H9 (cell line): ENCODE measurements around the gene OSR1. TPM values are rescaled to one million over a fixed set of nuclear protein-coding genes. Genes with fewer than 3 reads are reported as not detected.

Experiments used
- DNase-seq: peaks from one replicate; pipeline ENCODE4 v3.0.0-alpha.2; 2017
- H2AFZ ChIP-seq: one replicate; pipeline ENCODE4 v1.6.1; 2013; ENCODE audit warnings: mild to moderate bottlenecking, low read length, control low read depth, moderate library complexity
- H2AK5ac ChIP-seq: 2 replicates; pipeline ENCODE4 v1.6.1; 2013; ENCODE audit warnings: low read length, control low read depth, mixed read lengths; ENCODE audit not compliant: insufficient read length
- H2BK120ac ChIP-seq: one replicate; pipeline ENCODE4 v1.6.1; 2013; ENCODE audit warnings: low read depth, mild to moderate bottlenecking, low read length, control low read depth, inconsistent platforms; ENCODE audit not compliant: poor library complexity, severe bottlenecking
- H2BK12ac ChIP-seq: 2 replicates; pipeline ENCODE4 v1.6.1; 2013; ENCODE audit warnings: low read length, control low read depth, mixed read lengths, low read depth; ENCODE audit not compliant: insufficient read length
- H2BK15ac ChIP-seq: 2 replicates; pipeline ENCODE4 v1.6.1; 2013; ENCODE audit warnings: low read depth, low read length, control low read depth
- H2BK20ac ChIP-seq: one replicate; pipeline ENCODE4 v1.6.1; 2013; ENCODE audit warnings: low read depth, mild to moderate bottlenecking, low read length, control low read depth, inconsistent platforms; ENCODE audit not compliant: poor library complexity, severe bottlenecking
- H2BK5ac ChIP-seq: 2 replicates; pipeline ENCODE4 v1.6.1; 2013; ENCODE audit warnings: low read length, control low read depth, mixed read lengths; ENCODE audit not compliant: insufficient read length
- H3K14ac ChIP-seq: 2 replicates; pipeline ENCODE4 v1.6.1; 2013; ENCODE audit warnings: low read length, control low read depth; ENCODE audit not compliant: insufficient read depth
- H3K18ac ChIP-seq: 2 replicates; pipeline ENCODE4 v1.6.1; 2013; ENCODE audit warnings: low read depth, mild to moderate bottlenecking, mixed read lengths, low read length, control low read depth; ENCODE audit not compliant: insufficient read length
- H3K23ac ChIP-seq: 2 replicates; pipeline ENCODE4 v1.6.1; 2013; ENCODE audit warnings: low read length, control low read depth, mixed read lengths, low read depth; ENCODE audit not compliant: insufficient read length
- H3K23me2 ChIP-seq: 2 replicates; pipeline ENCODE4 v1.6.1; 2013; ENCODE audit warnings: low read depth, mild to moderate bottlenecking, mixed read lengths, low read length, control low read depth; ENCODE audit not compliant: insufficient read length, poor library complexity, severe bottlenecking
- H3K27ac ChIP-seq: 2 replicates; pipeline ENCODE4 v1.5.1; 2013; ENCODE audit warnings: low read length, control low read depth, mixed read lengths, low read depth; ENCODE audit not compliant: insufficient read length
- H3K27me3 ChIP-seq: 2 replicates; pipeline ENCODE4 v1.6.1; 2013; ENCODE audit warnings: low read length, control low read depth, inconsistent platforms; ENCODE audit not compliant: insufficient read depth
- H3K4ac ChIP-seq: 2 replicates; pipeline ENCODE4 v1.6.1; 2013; ENCODE audit warnings: low read depth, mild to moderate bottlenecking, control low read depth, inconsistent platforms, low read length, moderate library complexity
- H3K4me1 ChIP-seq: 2 replicates; pipeline ENCODE4 v1.6.1; 2013; ENCODE audit warnings: low read length, control low read depth, inconsistent platforms; ENCODE audit not compliant: insufficient read depth
- H3K4me2 ChIP-seq: 2 replicates; pipeline ENCODE4 v1.6.1; 2013; ENCODE audit warnings: low read length, control low read depth, mixed read lengths; ENCODE audit not compliant: insufficient read length, insufficient read depth
- H3K56ac ChIP-seq: 2 replicates; pipeline ENCODE4 v1.6.1; 2013; ENCODE audit warnings: low read depth, mild to moderate bottlenecking, mixed read lengths, low read length, control low read depth; ENCODE audit not compliant: insufficient read length
- H3K79me1 ChIP-seq: 2 replicates; pipeline ENCODE4 v1.6.1; 2013; ENCODE audit warnings: low read depth, mild to moderate bottlenecking, moderate library complexity, low read length, control low read depth, inconsistent platforms; ENCODE audit not compliant: insufficient read depth, poor library complexity, severe bottlenecking
- H3K79me2 ChIP-seq: 2 replicates; pipeline ENCODE4 v1.6.1; 2013; ENCODE audit warnings: low read length, control low read depth, inconsistent platforms; ENCODE audit not compliant: insufficient read depth
- H3K9ac ChIP-seq: 2 replicates; pipeline ENCODE4 v1.6.1; 2013; ENCODE audit warnings: low read length, control low read depth, mixed read lengths; ENCODE audit not compliant: insufficient read length; ENCODE audit errors: extremely low read depth
- H3K9me3 ChIP-seq: one replicate; pipeline ENCODE4 v1.6.1; 2013; ENCODE audit warnings: low read depth, low read length, inconsistent platforms; ENCODE audit not compliant: control insufficient read depth
- H3T11ph ChIP-seq: one replicate; pipeline ENCODE4 v1.6.1; 2013; ENCODE audit warnings: mild to moderate bottlenecking, low read length, control low read depth, inconsistent platforms
- H4K20me1 ChIP-seq: one replicate; pipeline ENCODE4 v1.6.1; 2013; ENCODE audit not compliant: control insufficient read depth, insufficient read length, insufficient read depth
- H4K5ac ChIP-seq: 2 replicates; pipeline ENCODE4 v1.6.1; 2013; ENCODE audit warnings: low read depth, mild to moderate bottlenecking, mixed read lengths, low read length, control low read depth; ENCODE audit not compliant: insufficient read length
- H4K8ac ChIP-seq: replicated peaks from 2 replicates; pipeline ENCODE4 v1.6.1; 2013; ENCODE audit warnings: low read length, control low read depth, mixed read lengths, low read depth; ENCODE audit not compliant: insufficient read length
- H4K91ac ChIP-seq: 2 replicates; pipeline ENCODE4 v1.6.1; 2013; ENCODE audit warnings: low read depth, mild to moderate bottlenecking, moderate library complexity, mixed read lengths, low read length, control low read depth; ENCODE audit not compliant: insufficient read length
- H3K27ac Mint-ChIP-seq, 3 experiments: 2 replicates in 2 of 3; 3 replicates in 1 of 3; pipeline ENCODE4 v1.8.0; 2020 to 2021; ENCODE audit warnings: mixed read lengths in 3 of 3, mild to moderate bottlenecking in 1 of 3, moderate library complexity in 1 of 3
- H3K27me3 Mint-ChIP-seq: 2 replicates; pipeline ENCODE4 v1.8.0; 2021; ENCODE audit warnings: low read depth, mild to moderate bottlenecking, moderate library complexity, mixed read lengths
- H3K36me3 Mint-ChIP-seq, 3 experiments: 2 replicates in 2 of 3; 3 replicates in 1 of 3; pipeline ENCODE4 v1.8.0; 2020 to 2021; ENCODE audit warnings: low read depth in 3 of 3, mixed read lengths in 3 of 3; ENCODE audit not compliant: insufficient read depth in 1 of 3
- H3K4me1 Mint-ChIP-seq, 2 experiments: 2 replicates each; pipeline ENCODE4 v1.8.0; 2020; ENCODE audit warnings: mixed read lengths in 2 of 2
- H3K4me3 Mint-ChIP-seq, 2 experiments: 2 replicates in 1 of 2; 3 replicates in 1 of 2; pipeline ENCODE4 v1.8.0; 2020 to 2021; ENCODE audit warnings: mild to moderate bottlenecking in 2 of 2, mixed read lengths in 2 of 2, moderate library complexity in 1 of 2
- H3K9me3 Mint-ChIP-seq, 2 experiments: 2 replicates in 1 of 2; 3 replicates in 1 of 2; pipeline ENCODE4 v1.8.0; 2020; ENCODE audit warnings: mild to moderate bottlenecking in 2 of 2, mixed read lengths in 2 of 2, moderate library complexity in 1 of 2
- WGBS: extraction: QIAGEN DNeasy Blood & Tissue Kit; methylation state at CpG from one replicate; pipeline ENCODE4 v1.1.7; 2013; ENCODE audit warnings: missing lambda C conversion rate, low lambda C conversion rate, mixed read lengths; ENCODE audit not compliant: insufficient read length; ENCODE audit errors: extremely low coverage; 5-methylcytosine and 5-hydroxymethylcytosine counted together
- total RNA-seq: library from RNA; stranded (reverse); gene quantifications from 2 replicates; pipeline ENCODE4 v1.2.1, GENCODE V29; 2021
- TF ChIP-seq, protein P1 (sequence below): fragments of 200-600 bp; sonication (generic); conservative IDR thresholded peaks from 3 replicates; pipeline ENCODE4 v1.8.0; 2021; ENCODE audit warnings: antibody characterized with exemption, mild to moderate bottlenecking

The OSR1 gene
- total RNA-seq, 1 experiment from 2014 or later = 0.35 TPM

DNA sequence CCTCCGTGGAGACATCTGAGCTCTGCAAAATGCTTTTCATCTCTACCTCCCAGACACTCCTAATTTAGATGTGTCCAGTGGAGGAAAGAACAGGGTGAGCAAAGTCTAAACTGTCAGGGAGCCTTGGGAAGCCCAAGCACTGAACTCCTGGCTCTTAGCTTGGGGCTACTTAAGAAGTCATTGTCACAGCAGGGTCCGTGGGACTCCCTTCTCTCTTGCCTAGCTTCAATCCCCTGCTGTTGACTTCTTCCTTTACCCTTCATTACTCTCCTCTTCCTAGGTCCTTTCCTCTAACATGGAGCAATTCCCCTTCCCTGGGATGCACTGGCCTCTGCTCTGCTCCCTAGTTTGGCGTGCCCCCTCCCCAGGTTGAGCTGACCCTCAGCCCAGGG is 3.4 kb downstream of the OSR1 start:
- H3K4me3 Mint-ChIP-seq = no peak overlapping the region
- no peak overlapping the region for H4K5ac ChIP-seq
- TF ChIP-seq, protein P1, sequence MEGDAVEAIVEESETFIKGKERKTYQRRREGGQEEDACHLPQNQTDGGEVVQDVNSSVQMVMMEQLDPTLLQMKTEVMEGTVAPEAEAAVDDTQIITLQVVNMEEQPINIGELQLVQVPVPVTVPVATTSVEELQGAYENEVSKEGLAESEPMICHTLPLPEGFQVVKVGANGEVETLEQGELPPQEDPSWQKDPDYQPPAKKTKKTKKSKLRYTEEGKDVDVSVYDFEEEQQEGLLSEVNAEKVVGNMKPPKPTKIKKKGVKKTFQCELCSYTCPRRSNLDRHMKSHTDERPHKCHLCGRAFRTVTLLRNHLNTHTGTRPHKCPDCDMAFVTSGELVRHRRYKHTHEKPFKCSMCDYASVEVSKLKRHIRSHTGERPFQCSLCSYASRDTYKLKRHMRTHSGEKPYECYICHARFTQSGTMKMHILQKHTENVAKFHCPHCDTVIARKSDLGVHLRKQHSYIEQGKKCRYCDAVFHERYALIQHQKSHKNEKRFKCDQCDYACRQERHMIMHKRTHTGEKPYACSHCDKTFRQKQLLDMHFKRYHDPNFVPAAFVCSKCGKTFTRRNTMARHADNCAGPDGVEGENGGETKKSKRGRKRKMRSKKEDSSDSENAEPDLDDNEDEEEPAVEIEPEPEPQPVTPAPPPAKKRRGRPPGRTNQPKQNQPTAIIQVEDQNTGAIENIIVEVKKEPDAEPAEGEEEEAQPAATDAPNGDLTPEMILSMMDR = no peak

More for the DNA sequence above, 3.4 kb downstream of the OSR1 start:
- no peaks in the 10 kb centered on the region for H3K79me1 ChIP-seq
- H3K23me2 ChIP-seq = peaks cover 23% of the 10 kb centered on the region
- no peak overlapping the region for H3K4me2 ChIP-seq
- H3K14ac ChIP-seq = no peak overlapping the region
- H3K4me1 ChIP-seq = no peaks in the 10 kb centered on the region; the same call in 1 of the 2 replicates
- H4K20me1 ChIP-seq = no peaks in the 10 kb centered on the region
- Mint-ChIP-seq H3K27ac (no peak overlapping the region), H3K4me1 (peaks cover 32 to 48% of the 10 kb centered on the region in 2 experiments), H3K9me3 (no peaks in the 10 kb centered on the region; a peak in 3 of 5 replicates), H3K36me3 (peaks cover 0 to 4% (median 0%) of the 10 kb centered on the region in 3 experiments; a peak in 1 of 7 replicates), H3K27me3 (peaks cover 99% of the 10 kb centered on the region)
- no peak overlapping the region for H2BK20ac ChIP-seq
- peaks cover 92% of the 10 kb centered on the region for H3K27me3 ChIP-seq
- H2AK5ac ChIP-seq = no peak overlapping the region
- H3K9me3 ChIP-seq = no peaks in the 10 kb centered on the region
- H4K91ac ChIP-seq = no peak overlapping the region
- no peak overlapping the region for H4K8ac ChIP-seq
- H2BK12ac ChIP-seq = no peak overlapping the region
- no peak overlapping the region for H2BK5ac ChIP-seq
- H3K18ac ChIP-seq = no peak overlapping the region
- H2BK120ac ChIP-seq = no peak overlapping the region
- WGBS = no CpG with 5 or more reads among the region's 3 CpGs
- H3K9ac ChIP-seq = no peak overlapping the region
- H3K23ac ChIP-seq = no peak overlapping the region
- no peaks in the 10 kb centered on the region for H3K79me2 ChIP-seq
- H2BK15ac ChIP-seq = no peak overlapping the region
- H3K27ac ChIP-seq = no peak overlapping the region
- no peak overlapping the region for H3K56ac ChIP-seq
- no peak overlapping the region for H2AFZ ChIP-seq
- DNase-seq = no peak
- H3K4ac ChIP-seq = no peak overlapping the region
- H3T11ph ChIP-seq = no peak overlapping the region
